ENCODE measurements around the gene OR5AU1. TPM values are rescaled to one million over a fixed set of nuclear protein-coding genes. Genes with fewer than 3 reads are reported as not detected.

OR5AU1 gene
- total and polyA plus RNA-seq, 3 donors from 2014 or later: 0.43 TPM; not detected in 2

- no peaks in the 10 kb centered on the region for H3K27me3 ChIP-seq
- TF ChIP-seq POLR2A (IDR thresholded peaks at IDR 0.05): no peak
- no peak for TF ChIP-seq CTCF (IDR thresholded peaks at IDR 0.05)
- no peak overlapping the region for H3K4me3 ChIP-seq
- no peaks in the 10 kb centered on the region for H3K9me3 ChIP-seq
- no peak overlapping the region for H3K27ac ChIP-seq
- H3K4me1 ChIP-seq: peaks cover 20% of the 10 kb centered on the region
- intact Hi-C loops (cut with DNase I; ENCODE audit: low total_unique reads): no loop called here
- WGBS, 2 donors: 92 to 99% methylated on average over 4 of the region's 4 CpGs
- DNase-seq: no peak
- no peaks in the 10 kb centered on the region for H3K36me3 ChIP-seq (ENCODE audit: low read depth, missing control alignments)
Observed at GRCh38 chr14:21108791-21109190, 47.1 kb downstream of the OR5AU1 start.

GRCh38 chr14:21107283-21107800, 48.5 kb downstream of the OR5AU1 start:
- no peak for DNase-seq
- Histone ChIP-seq H3K9me3 (no peaks in the 10 kb centered on the region), H3K4me3 (no peak overlapping the region), H3K36me3 (ENCODE audit: low read depth, missing control alignments) (no peaks in the 10 kb centered on the region), H3K27ac (peak overlapping the region in 1 of 2 donors; percentile 48), H3K4me1 (peaks cover 20% of the 10 kb centered on the region), H3K27me3 (no peaks in the 10 kb centered on the region)
- intact Hi-C loops (cut with DNase I; ENCODE audit: low total_unique reads): no loop called here
- TF ChIP-seq POLR2A (IDR thresholded peaks at IDR 0.05): no peak
- no peak for TF ChIP-seq CTCF (IDR thresholded peaks at IDR 0.05)
- WGBS, 2 donors: 72 to 75% methylated on average over 5 of the region's 5 CpGs

GRCh38 chr14:21106498-21107282, 49.2 kb downstream of the OR5AU1 start:
- intact Hi-C loops (cut with DNase I; ENCODE audit: low total_unique reads): no loop called here
- WGBS, 2 donors: 26 to 28% methylated on average over 11 of the region's 11 CpGs
- Histone ChIP-seq H3K27ac (peak overlapping the region in 1 of 2 donors; percentile 48), H3K36me3 (ENCODE audit: low read depth, missing control alignments) (no peaks in the 10 kb centered on the region), H3K27me3 (no peaks in the 10 kb centered on the region), H3K4me3 (no peak overlapping the region), H3K9me3 (no peaks in the 10 kb centered on the region), H3K4me1 (peaks cover 20% of the 10 kb centered on the region)
- TF ChIP-seq POLR2A (IDR thresholded peaks at IDR 0.05) (no peak), CTCF (IDR thresholded peaks at IDR 0.05) (peak; percentile 74 to 76 (median 74))
- DNase-seq: peak; percentile 88

- 45 to 52% methylated on average over 4 of the region's 4 CpGs for WGBS, 2 donors
- H3K4me1 ChIP-seq: peaks cover 20% of the 10 kb centered on the region
- H3K9me3 ChIP-seq: no peaks in the 10 kb centered on the region
- H3K27ac ChIP-seq: peak overlapping the region; percentile 36 to 48
- no peak overlapping the region for H3K4me3 ChIP-seq
- no peaks in the 10 kb centered on the region for H3K27me3 ChIP-seq
- DNase-seq: no peak
- intact Hi-C loops (cut with DNase I; ENCODE audit: low total_unique reads): no loop called here
- TF ChIP-seq CTCF (IDR thresholded peaks at IDR 0.05): no peak
- no peaks in the 10 kb centered on the region for H3K36me3 ChIP-seq (ENCODE audit: low read depth, missing control alignments)
Observed at GRCh38 chr14:21106176-21106497, 49.7 kb downstream of the OR5AU1 start.

GRCh38 chr14:21105095-21105494, 50.8 kb downstream of the OR5AU1 start:
- TF ChIP-seq CTCF (IDR thresholded peaks at IDR 0.05) (no peak), POLR2A (IDR thresholded peaks at IDR 0.05) (no peak)
- Histone ChIP-seq H3K4me1 (peaks cover 20% of the 10 kb centered on the region), H3K9me3 (no peaks in the 10 kb centered on the region), H3K27ac (peak overlapping the region; percentile 97 to 98), H3K27me3 (no peaks in the 10 kb centered on the region), H3K36me3 (ENCODE audit: low read depth, missing control alignments) (no peaks in the 10 kb centered on the region), H3K4me3 (no peak overlapping the region)
- intact Hi-C loops (cut with DNase I; ENCODE audit: low total_unique reads): loop anchor here (2.0 kb wide), 1 partner anchor 36 kb away; no protein-coding TSS in a partner anchor
- no peak for DNase-seq
- WGBS, 2 donors: 48 to 75% methylated on average over 8 of the region's 8 CpGs
